GM12878 (cell line): ENCODE data around the gene ADM2. TPM values are rescaled to one million over a fixed set of nuclear protein-coding genes. Genes with fewer than 3 reads are reported as not detected.
A peak's percentile ranks its signal among the peaks of the same experiment; 100 is the strongest.

Experiments used
- ATAC-seq: fragments of 200-7000 bp; cut with Tn5 transposase; 3 replicates; pipeline ENCODE4 v1.9.1; 2020; ENCODE audit warnings: mild to moderate bottlenecking, moderate library complexity
- BruUV-seq: library from RNA; stranded (reverse); fragments of 400-500 nt; replicated peaks from 2 replicates; lab custom pipeline; 2021; lab: Mats Ljungman, UMichigan
- CTCF ChIA-PET: fragments of 300-600 bp; sonication (Branson Sonifier 250); formaldehyde crosslinking; extraction: SDS; loops from one replicate; lab custom pipeline; 2021; ENCODE audit warnings: inconsistent platforms; lab: Yijun Ruan, JAX
- POLR2A ChIA-PET: fragments of 350-600 bp; formaldehyde crosslinking; extraction: SDS; loops from one replicate; lab custom pipeline; 2021; ENCODE audit warnings: inconsistent platforms; lab: Charles Lee
- RAD21 ChIA-PET: fragments of 300-600 bp; sonication (Branson Sonifier 250); formaldehyde crosslinking; loops from one replicate; lab custom pipeline; 2023; ENCODE audit warnings: antibody characterized with exemption; ENCODE audit not compliant: unreplicated experiment; lab: Charles Lee
- SMC1A ChIA-PET: fragments of 300-600 bp; sonication (Branson Sonifier 250); formaldehyde crosslinking; loops from one replicate; lab custom pipeline; 2023; ENCODE audit not compliant: unreplicated experiment, uncharacterized antibody; lab: Charles Lee
- DNase-seq: peaks from one replicate; pipeline ENCODE4 v3.0.0-alpha.2; 2011; ENCODE audit warnings: low read depth, low spot score
- FAIRE-seq: peaks from 3 replicates; lab custom pipeline; 2011; peaks lifted over from hg19 to GRCh38; lab: Jason Lieb, UNC
- H2AFZ ChIP-seq: 2 replicates; pipeline ENCODE4 v1.6.0; 2011; ENCODE audit warnings: low read depth, low read length, control low read depth; ENCODE audit not compliant: control insufficient read depth
- H3K27ac ChIP-seq: 2 replicates; pipeline ENCODE4 v1.5.1; 2011; ENCODE audit warnings: control low read depth; ENCODE audit not compliant: control insufficient read depth, insufficient read depth
- H3K27me3 ChIP-seq, 2 experiments: replicated peaks in 1 of 2; 2 replicates each; pipeline versions ENCODE4 v1.6.0 to v1.6.1; 2011; ENCODE audit warnings: low read length in 1 of 2; ENCODE audit not compliant: control insufficient read depth in 2 of 2, insufficient read depth in 2 of 2
- H3K36me3 ChIP-seq, 2 experiments: 2 replicates each; pipeline ENCODE4 v1.5.1; 2011; ENCODE audit warnings: low read length in 1 of 2; ENCODE audit not compliant: control insufficient read depth in 2 of 2, insufficient read depth in 2 of 2
- H3K4me1 ChIP-seq: 2 replicates; pipeline ENCODE4 v1.6.1; 2011; ENCODE audit warnings: mild to moderate bottlenecking, low read length, moderate library complexity, mixed read lengths; ENCODE audit not compliant: control insufficient read depth, insufficient read depth
- H3K4me2 ChIP-seq: 2 replicates; pipeline ENCODE4 v1.6.0; 2011; ENCODE audit warnings: control low read depth; ENCODE audit not compliant: control insufficient read depth, insufficient read depth
- H3K4me3 ChIP-seq: fragments of 200-600 bp; sonication (generic); 2 replicates; pipeline ENCODE4 v1.5.1; 2016
- H3K79me2 ChIP-seq: 2 replicates; pipeline ENCODE4 v1.6.0; 2011; ENCODE audit warnings: low read length; ENCODE audit not compliant: control insufficient read depth, insufficient read depth
- H3K9ac ChIP-seq: 2 replicates; pipeline ENCODE4 v1.8.0; 2011; ENCODE audit warnings: low read length, control low read depth, mixed read lengths; ENCODE audit not compliant: control insufficient read depth, insufficient read depth
- H3K9me3 ChIP-seq: replicated peaks from 3 replicates; pipeline ENCODE4 v1.5.1; 2011; ENCODE audit warnings: mild to moderate bottlenecking, low read length; ENCODE audit not compliant: control insufficient read depth, insufficient read depth
- H4K20me1 ChIP-seq: 2 replicates; pipeline ENCODE4 v1.6.0; 2011; ENCODE audit not compliant: control insufficient read depth, insufficient read depth
- BHLHE40 ChIP-seq, 2 experiments: fragments of 450-650 bp in 1 of 2; IDR thresholded peaks; 2 replicates each; pipeline ENCODE4 v1.6.1; 2011 to 2017; ENCODE audit warnings: low read depth in 2 of 2, borderline replicate concordance in 1 of 2, improper control_type of control experiment in 1 of 2, low read length in 1 of 2, mild to moderate bottlenecking in 1 of 2
- CEBPB ChIP-seq, 2 experiments: fragments of 150-350 bp in 1 of 2; IDR thresholded peaks; 2 replicates each; pipeline ENCODE4 v1.6.1; 2012 to 2014; ENCODE audit warnings: low read depth in 2 of 2, low read length in 2 of 2, borderline replicate concordance in 1 of 2, inconsistent platforms in 1 of 2
- RAD51 ChIP-seq: fragments of 450-650 bp; IDR thresholded peaks from 2 replicates; pipeline ENCODE4 v1.6.1; 2016; ENCODE audit warnings: moderate library complexity, mild to moderate bottlenecking, inconsistent platforms
- WGBS: methylation state at CpG from one replicate; pipeline ENCODE4 v1.1.6; 2016; ENCODE audit warnings: low lambda C conversion rate; ENCODE audit not compliant: insufficient replicate concordance, insufficient coverage; ENCODE audit errors: missing lambda C conversion rate; 5-methylcytosine and 5-hydroxymethylcytosine counted together
- in situ Hi-C: fragments of 300-500 bp; cut with MboI; formaldehyde crosslinking; loops from 9 replicates; pipeline ENCODE4 v1.14.3; 2018; ENCODE audit warnings: mixed read lengths
- intact Hi-C: fragments of 100-400 bp; cut with micrococcal nuclease; formaldehyde crosslinking; loops from one replicate; pipeline ENCODE4 v1.14.2; 2022; ENCODE audit not compliant: unreplicated experiment
- polyA plus RNA-seq, 11 experiments: library from polyadenylated mRNA; depleted of rRNA in 4 of 11; unstranded in 6 of 11; stranded (reverse) in 5 of 11; fragments of >200 nt; fragmentation: Nextera tagmentation in 4 of 11; fragmentation: Illumina TruSeq in 1 of 11; extraction: Ambion mirVana in 4 of 11; extraction: Trizol in 1 of 11; gene quantifications; 1 replicate in 1 of 11; 2 replicates in 10 of 11; pipeline versions ENCODE4 v1.2.1 to v1.2.3, GENCODE V29; 2011 to 2016; ENCODE audit warnings: inconsistent platforms in 2 of 11, missing spikeins in 2 of 11, low read depth in 1 of 11
- total RNA-seq, 4 experiments: library from RNA; depleted of rRNA in 3 of 4; stranded (reverse); fragments of >200 nt in 3 of 4; fragmentation: Illumina TruSeq in 1 of 4; extraction: Trizol in 1 of 4; gene quantifications; 2 replicates each; pipeline versions ENCODE4 v1.2.1 to v1.2.3, GENCODE V29; 2013 to 2021

ADM2 gene
- total and polyA plus RNA-seq, 10 of the 15 experiments (the other 5 are each of a cell fraction or from before 2014, with no cell fraction given) = 0.02 to 0.33 (median 0.12) TPM; not detected in 2

GRCh38 chr22:50485221-50486131 is 4.1 kb downstream of the ADM2 start:
- ChIA-PET SMC1A (no interaction called here), RAD21 (interaction anchor here (0.6 to 1.7 kb wide), 2 partner anchors 13 to 226 kb away, joined by 3 to 5 read pairs; no protein-coding TSS in a partner anchor), CTCF (interaction anchor here (0.6 to 4.1 kb wide), 4 partner anchors 12 to 197 kb away, joined by 3 to 29 read pairs (median 6); partner anchors contain the start of gene SCO2), POLR2A (interaction anchor here (1.3 kb wide), 1 partner anchor 17 kb away, joined by 3 read pairs; no protein-coding TSS in a partner anchor)
- ATAC-seq (no peak), DNase-seq (no peak), FAIRE-seq (no peak)
- peaks cover 0 to 3% of the 10 kb centered on the region in 2 experiments; a peak in 2 of 4 replicates for H3K27me3 ChIP-seq
- 42% methylated on average over 26 of the region's 29 CpGs for WGBS
- no peak overlapping the region for H3K4me2 ChIP-seq
- no peak overlapping the region for H2AFZ ChIP-seq
- in situ Hi-C loops (no loop called here), intact Hi-C loops (no loop called here)
- no peaks in the 10 kb centered on the region for H4K20me1 ChIP-seq
- BruUV-seq = no TSS peak
- no peaks in the 10 kb centered on the region for H3K9me3 ChIP-seq
- no peaks in the 10 kb centered on the region for H3K4me1 ChIP-seq
- TF ChIP-seq BHLHE40 (IDR thresholded peaks at IDR 0.05; ENCODE audit: borderline replicate concordance in 1 of 2, low read depth in 2 of 2, low read length in 1 of 2) (peak in 1 of 2 experiments; percentile 76; a peak in 2 of 4 replicates), CEBPB (IDR thresholded peaks at IDR 0.05; ENCODE audit: borderline replicate concordance in 1 of 2, low read depth in 2 of 2, low read length in 2 of 2) (no peak), RAD51 (peak; percentile 37; the same call in 1 of the 2 replicates)
- no peak overlapping the region for H3K9ac ChIP-seq
- H3K27ac ChIP-seq = no peak overlapping the region
- H3K79me2 ChIP-seq = no peaks in the 10 kb centered on the region
- no peaks in the 10 kb centered on the region for H3K36me3 ChIP-seq
- no peak overlapping the region for H3K4me3 ChIP-seq
